GM21423 (cell line): ENCODE measurements around the gene ZNF30.
"Not testable (repeated sequence)": the region's sequence is repeated elsewhere in the genome, so short reads cannot be mapped to it uniquely, and the experiment has no call there.

Experiments
- ATAC-seq: cut with Tn5 transposase; IDR thresholded peaks from one replicate; pipeline ENCODE4 v1.9.1; 2021; ENCODE audit warnings: mild to moderate bottlenecking, moderate library complexity; ENCODE audit not compliant: unreplicated experiment

ZNF30 gene

GRCh38 chr19:34985249-34986022 is 58.7 kb downstream of the ZNF30 start:
- ATAC-seq = no peak

GRCh38 chr19:34988119-34988518 is 61.4 kb downstream of the ZNF30 start:
- ATAC-seq = no peak

GRCh38 chr19:34989298-34989697 is 62.6 kb downstream of the ZNF30 start:
- no peak for ATAC-seq

GRCh38 chr19:34990578-34991192 is 64.0 kb downstream of the ZNF30 start:
- ATAC-seq = no peak

GRCh38 chr19:34991542-34992333 is 65.0 kb downstream of the ZNF30 start:
- no peak for ATAC-seq

- not testable (repeated sequence) for ATAC-seq
These were observed 65.9 kb downstream of the ZNF30 start for GRCh38 chr19:34992582-34992981.

GRCh38 chr19:34994286-34994642 is 67.6 kb downstream of the ZNF30 start:
- ATAC-seq = no peak
